GM12874 (cell line): Measurements from ENCODE around the gene CTNNBL1.

ENCODE experiments used
- TF ChIP-seq, protein P1 (sequence below): IDR thresholded peaks from 2 replicates; pipeline ENCODE4 v1.5.1; 2011; ENCODE audit warnings: low read depth, mild to moderate bottlenecking, control low read depth, low read length, moderate library complexity; ENCODE audit not compliant: insufficient read depth

CTNNBL1 gene

DNA sequence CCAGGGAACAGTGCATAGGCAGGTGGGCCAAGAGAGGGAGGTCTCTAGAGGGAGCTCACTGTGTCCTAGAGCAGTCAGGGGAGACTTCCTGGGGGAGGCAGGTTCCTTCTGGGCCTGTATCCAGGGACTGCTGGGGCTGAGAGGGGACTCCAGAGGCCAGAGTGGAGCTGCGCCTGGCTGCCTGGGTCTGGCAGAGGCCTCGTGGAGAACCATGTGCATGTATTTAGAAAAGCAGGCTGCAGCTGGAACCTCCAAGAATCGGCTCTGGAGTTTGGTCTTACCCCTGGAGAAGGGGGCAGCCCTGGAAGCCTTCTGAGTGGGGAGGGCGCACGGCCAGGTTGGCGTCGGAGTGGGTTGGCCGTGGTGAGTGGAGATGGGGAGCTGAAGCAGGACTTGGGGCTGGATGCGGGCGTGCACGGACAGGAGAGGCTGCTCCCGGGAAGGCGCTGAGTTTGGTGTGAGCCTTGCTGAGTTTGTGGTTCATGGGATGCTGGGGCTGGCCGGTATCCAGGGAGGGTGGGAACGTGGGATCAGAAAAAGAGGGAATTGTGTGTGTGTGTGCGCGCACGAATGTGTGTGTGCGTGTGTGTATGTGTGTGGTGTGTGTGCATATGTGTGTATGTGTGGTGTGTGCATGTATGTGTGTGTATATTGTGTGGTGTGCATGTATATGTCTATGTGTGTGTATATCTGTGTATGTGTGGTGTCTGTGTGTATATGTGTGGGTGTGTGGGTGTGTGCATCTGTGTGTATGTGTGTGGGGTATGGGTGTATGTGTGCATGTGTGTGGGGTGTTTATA lies 219.9 kb downstream of the CTNNBL1 start:
- TF ChIP-seq, protein P1, sequence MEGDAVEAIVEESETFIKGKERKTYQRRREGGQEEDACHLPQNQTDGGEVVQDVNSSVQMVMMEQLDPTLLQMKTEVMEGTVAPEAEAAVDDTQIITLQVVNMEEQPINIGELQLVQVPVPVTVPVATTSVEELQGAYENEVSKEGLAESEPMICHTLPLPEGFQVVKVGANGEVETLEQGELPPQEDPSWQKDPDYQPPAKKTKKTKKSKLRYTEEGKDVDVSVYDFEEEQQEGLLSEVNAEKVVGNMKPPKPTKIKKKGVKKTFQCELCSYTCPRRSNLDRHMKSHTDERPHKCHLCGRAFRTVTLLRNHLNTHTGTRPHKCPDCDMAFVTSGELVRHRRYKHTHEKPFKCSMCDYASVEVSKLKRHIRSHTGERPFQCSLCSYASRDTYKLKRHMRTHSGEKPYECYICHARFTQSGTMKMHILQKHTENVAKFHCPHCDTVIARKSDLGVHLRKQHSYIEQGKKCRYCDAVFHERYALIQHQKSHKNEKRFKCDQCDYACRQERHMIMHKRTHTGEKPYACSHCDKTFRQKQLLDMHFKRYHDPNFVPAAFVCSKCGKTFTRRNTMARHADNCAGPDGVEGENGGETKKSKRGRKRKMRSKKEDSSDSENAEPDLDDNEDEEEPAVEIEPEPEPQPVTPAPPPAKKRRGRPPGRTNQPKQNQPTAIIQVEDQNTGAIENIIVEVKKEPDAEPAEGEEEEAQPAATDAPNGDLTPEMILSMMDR, result no peak

DNA sequence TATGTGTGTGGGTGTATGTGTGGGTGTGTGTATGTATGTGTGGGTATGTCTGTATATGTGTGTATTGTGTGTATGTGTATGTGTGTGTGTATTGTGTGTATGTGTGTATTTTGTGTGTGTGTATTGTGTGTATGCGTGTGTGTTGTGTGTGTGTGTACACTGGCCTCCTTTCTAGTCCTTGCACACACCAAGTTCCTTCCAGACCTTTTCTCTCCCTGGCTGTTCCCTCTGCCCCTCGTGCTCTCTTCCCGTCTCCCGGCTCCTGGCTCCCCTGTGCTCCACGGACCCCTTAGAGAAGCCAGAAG lies 220.5 kb downstream of the CTNNBL1 start:
- TF ChIP-seq, protein P1, result no peak

DNA sequence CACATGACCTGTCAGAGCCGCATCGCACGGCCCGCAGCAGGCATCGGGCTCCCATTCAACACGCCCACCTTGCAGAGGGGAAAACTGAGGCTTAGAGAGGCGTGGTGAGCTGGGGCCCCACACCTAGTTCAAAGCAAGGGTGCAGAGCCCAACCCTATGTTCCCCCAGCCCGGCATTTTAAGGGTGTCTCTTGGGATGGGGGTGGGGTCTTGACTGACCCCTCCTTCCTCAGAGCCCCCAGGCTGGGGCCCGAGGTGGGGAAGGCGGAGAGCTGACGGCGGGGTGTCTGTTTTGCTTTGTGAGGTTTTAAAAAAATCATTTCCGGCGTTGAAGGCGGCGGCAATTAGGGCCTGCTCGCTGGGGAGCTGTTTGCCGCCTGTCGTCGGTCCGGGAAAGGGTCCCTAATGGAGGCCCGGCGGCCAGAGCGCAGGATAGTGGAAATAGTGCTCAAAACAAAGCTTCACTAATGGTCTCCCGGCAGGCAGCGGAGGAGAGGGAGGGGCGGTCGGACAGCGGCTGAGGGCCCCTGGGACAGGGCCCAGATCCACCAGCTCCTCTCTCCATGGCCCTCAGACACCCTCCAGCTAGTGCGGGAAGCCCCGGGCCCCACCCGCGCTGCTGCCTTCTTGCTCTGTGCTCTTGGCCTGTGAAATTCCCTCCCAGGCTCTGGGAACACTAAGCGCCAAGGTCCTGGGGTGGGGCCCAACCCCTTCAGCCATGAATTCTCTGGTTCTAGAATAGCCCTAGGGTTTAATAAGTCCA lies 221.0 kb downstream of the CTNNBL1 start:
- TF ChIP-seq, protein P1, result no peak

DNA sequence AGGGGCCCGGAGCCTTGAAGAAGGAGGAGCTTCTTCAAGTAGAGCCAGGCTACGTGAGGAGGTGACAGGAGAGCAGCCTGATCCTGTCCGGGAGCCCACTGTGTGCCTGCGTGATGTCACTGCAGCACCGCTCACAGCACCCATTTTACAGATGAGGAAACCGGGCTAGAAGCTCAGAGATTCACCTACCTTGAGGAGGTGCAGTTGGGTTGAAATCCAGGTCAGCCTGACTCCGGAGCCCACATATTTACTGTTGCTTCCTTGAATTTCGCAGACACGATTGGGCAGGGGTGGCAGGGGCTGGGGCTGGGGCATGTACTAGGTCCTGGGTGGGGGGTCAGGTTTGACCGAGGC lies 221.6 kb downstream of the CTNNBL1 start:
- TF ChIP-seq, protein P1, result no peak

DNA sequence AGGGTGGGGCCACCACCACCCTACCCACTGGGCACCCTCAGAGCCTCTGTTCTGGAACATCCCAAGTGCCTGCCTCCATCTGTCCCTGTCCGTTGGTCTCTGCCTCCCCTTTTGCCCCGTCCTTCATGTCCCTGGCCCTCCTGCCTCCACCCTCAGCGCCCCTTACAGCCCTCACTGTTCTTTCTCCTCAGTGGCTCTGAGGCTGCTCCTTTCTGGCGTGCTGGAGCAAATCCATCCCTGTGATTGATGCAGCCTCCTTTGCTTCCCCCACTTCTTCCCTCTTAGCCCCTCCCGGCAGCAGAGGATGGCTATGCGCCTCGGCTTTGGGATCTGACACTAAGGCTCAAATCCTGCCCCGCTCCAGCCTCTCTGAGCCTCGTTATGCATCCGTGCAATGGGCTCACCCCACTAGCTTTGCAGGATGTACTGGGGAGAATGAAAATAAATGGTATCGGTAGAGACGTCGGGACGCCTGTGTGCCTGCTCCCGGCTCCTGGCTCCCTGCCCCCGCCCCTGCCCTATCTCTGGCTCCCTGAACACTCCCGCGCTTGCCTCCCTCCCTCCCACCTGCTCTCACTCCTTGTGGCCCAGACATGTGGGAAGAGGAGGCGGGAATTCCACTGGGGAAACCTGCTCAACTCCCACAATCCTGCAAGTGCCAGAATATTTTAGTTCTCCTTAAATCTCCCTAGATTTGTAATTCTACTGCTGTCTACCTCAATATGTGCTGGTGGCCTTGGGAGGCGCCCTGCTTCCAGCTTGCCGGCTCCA lies 222.2 kb downstream of the CTNNBL1 start:
- TF ChIP-seq, protein P1, result no peak

- TF ChIP-seq, protein P1, result no peak
Measured at GRCh38 chr20:37917461-37917860, 223.6 kb downstream of the CTNNBL1 start.

GRCh38 chr20:37918035-37918434 lies 224.2 kb downstream of the CTNNBL1 start:
- TF ChIP-seq, protein P1, result no peak
